ENCODE data around the gene RGCC. TPM values are rescaled to one million over a fixed set of nuclear protein-coding genes. Genes with fewer than 3 reads are reported as not detected.

Gene RGCC
- total RNA-seq, 1 donor from 2014 or later = 212 TPM

GRCh38 chr13:41471785-41472184, 14.4 kb downstream of the RGCC start:
- Histone ChIP-seq H3K36me3 (peaks cover 0 to 18% of the 10 kb centered on the region in 2 donors), H3K4me1 (no peaks in the 10 kb centered on the region), H3K9me3 (no peaks in the 10 kb centered on the region), H3K27me3 (no peaks in the 10 kb centered on the region), H3K27ac (no peak overlapping the region), H3K4me3 (no peak overlapping the region)
- no peak for DNase-seq (ENCODE audit: extremely low spot score in 2 of 2)
- TF ChIP-seq POLR2AphosphoS5 (IDR thresholded peaks at IDR 0.05; ENCODE audit: insufficient read depth in 1 of 2, low read depth in 1 of 2) = no peak
- no peak for TF ChIP-seq CTCF (IDR thresholded peaks at IDR 0.05)
- no peak for TF ChIP-seq POLR2A (IDR thresholded peaks at IDR 0.05)
- intact Hi-C loops (cut with DNase I) = no loop called here

- DNase-seq (ENCODE audit: extremely low spot score in 2 of 2) = no peak
- Histone ChIP-seq H3K27ac (no peak overlapping the region), H3K27me3 (no peaks in the 10 kb centered on the region), H3K4me3 (no peak overlapping the region), H3K36me3 (no peaks in the 10 kb centered on the region), H3K4me1 (no peaks in the 10 kb centered on the region), H3K9me3 (no peaks in the 10 kb centered on the region)
- intact Hi-C loops (cut with DNase I) = no loop called here
- TF ChIP-seq POLR2A (IDR thresholded peaks at IDR 0.05) = no peak
- TF ChIP-seq POLR2AphosphoS5 (IDR thresholded peaks at IDR 0.05; ENCODE audit: insufficient read depth in 1 of 2, low read depth in 1 of 2) = no peak
- no peak for TF ChIP-seq CTCF (IDR thresholded peaks at IDR 0.05)
Measured at GRCh38 chr13:41487222-41487621, 29.9 kb downstream of the RGCC start.

GRCh38 chr13:41488124-41488523, 30.8 kb downstream of the RGCC start:
- intact Hi-C loops (cut with DNase I) = no loop called here
- H3K36me3 ChIP-seq = no peaks in the 10 kb centered on the region
- H3K27ac ChIP-seq = no peak overlapping the region
- TF ChIP-seq POLR2A (IDR thresholded peaks at IDR 0.05) (no peak), POLR2AphosphoS5 (IDR thresholded peaks at IDR 0.05; ENCODE audit: insufficient read depth in 1 of 2, low read depth in 1 of 2) (no peak), CTCF (IDR thresholded peaks at IDR 0.05) (no peak)
- no peaks in the 10 kb centered on the region for H3K27me3 ChIP-seq
- no peaks in the 10 kb centered on the region for H3K9me3 ChIP-seq
- no peak overlapping the region for H3K4me3 ChIP-seq
- no peaks in the 10 kb centered on the region for H3K4me1 ChIP-seq
- no peak for DNase-seq (ENCODE audit: extremely low spot score in 2 of 2)

- H3K4me3 ChIP-seq = no peak overlapping the region
- TF ChIP-seq POLR2AphosphoS5 (IDR thresholded peaks at IDR 0.05; ENCODE audit: insufficient read depth in 1 of 2, low read depth in 1 of 2) = no peak
- H3K27me3 ChIP-seq = no peaks in the 10 kb centered on the region
- intact Hi-C loops (cut with DNase I) = no loop called here
- H3K36me3 ChIP-seq = no peaks in the 10 kb centered on the region
- H3K27ac ChIP-seq = no peak overlapping the region
- no peak for DNase-seq (ENCODE audit: extremely low spot score in 2 of 2)
- H3K9me3 ChIP-seq = no peaks in the 10 kb centered on the region
- peaks cover 15% of the 10 kb centered on the region for H3K4me1 ChIP-seq
Measured at GRCh38 chr13:41490371-41491015, 33.1 kb downstream of the RGCC start.

GRCh38 chr13:41491436-41491835, 34.1 kb downstream of the RGCC start:
- intact Hi-C loops (cut with DNase I) = no loop called here
- H3K4me3 ChIP-seq = no peak overlapping the region
- no peak overlapping the region for H3K27ac ChIP-seq
- no peak for TF ChIP-seq CTCF (IDR thresholded peaks at IDR 0.05)
- no peak for TF ChIP-seq POLR2AphosphoS5 (IDR thresholded peaks at IDR 0.05; ENCODE audit: insufficient read depth in 1 of 2, low read depth in 1 of 2)
- no peak for TF ChIP-seq POLR2A (IDR thresholded peaks at IDR 0.05)
- no peak for DNase-seq (ENCODE audit: extremely low spot score in 2 of 2)
- no peaks in the 10 kb centered on the region for H3K9me3 ChIP-seq
- no peaks in the 10 kb centered on the region for H3K27me3 ChIP-seq
- H3K4me1 ChIP-seq = peaks cover 16% of the 10 kb centered on the region
- H3K36me3 ChIP-seq = no peaks in the 10 kb centered on the region
